A549 (cell line): ENCODE measurements around the gene RAB32.

ENCODE experiments used
- CBX8 ChIP-seq: fragments of 200-600 bp; sonication (generic); IDR thresholded peaks from 2 replicates; pipeline ENCODE4 v1.6.1; 2016
- ESRRA ChIP-seq: fragments of 150-350 bp; IDR thresholded peaks from 2 replicates; pipeline ENCODE4 v1.6.1; 2014; ENCODE audit warnings: mild to moderate bottlenecking, low read length, borderline replicate concordance
- PHF8 ChIP-seq: fragments of 200-600 bp; sonication (generic); IDR thresholded peaks from 2 replicates; pipeline ENCODE4 v1.6.1; 2016; ENCODE audit warnings: low read depth, mild to moderate bottlenecking, antibody characterized with exemption, moderate library complexity, borderline replicate concordance
- POLR2A ChIP-seq: IDR thresholded peaks from 2 replicates; pipeline ENCODE4 v1.6.1; 2012; ENCODE audit warnings: mild to moderate bottlenecking, low read length
- POLR2AphosphoS2 ChIP-seq: conservative IDR thresholded peaks from 2 replicates; pipeline ENCODE4 v1.6.1; 2012; ENCODE audit warnings: low read length, improper control_type of control experiment, inconsistent platforms
- TF ChIP-seq, protein P1 (sequence below): fragments of 200-600 bp; sonication (generic); IDR thresholded peaks from 2 replicates; pipeline ENCODE4 v1.6.1; 2016; ENCODE audit warnings: antibody characterized with exemption, mild to moderate bottlenecking, moderate library complexity
- TF ChIP-seq, protein P2 (sequence below): fragments of >200 bp; sonication (Bioruptor Twin); formaldehyde crosslinking; IDR thresholded peaks from 3 replicates; pipeline ENCODE4 v1.5.1; 2016

DNA sequence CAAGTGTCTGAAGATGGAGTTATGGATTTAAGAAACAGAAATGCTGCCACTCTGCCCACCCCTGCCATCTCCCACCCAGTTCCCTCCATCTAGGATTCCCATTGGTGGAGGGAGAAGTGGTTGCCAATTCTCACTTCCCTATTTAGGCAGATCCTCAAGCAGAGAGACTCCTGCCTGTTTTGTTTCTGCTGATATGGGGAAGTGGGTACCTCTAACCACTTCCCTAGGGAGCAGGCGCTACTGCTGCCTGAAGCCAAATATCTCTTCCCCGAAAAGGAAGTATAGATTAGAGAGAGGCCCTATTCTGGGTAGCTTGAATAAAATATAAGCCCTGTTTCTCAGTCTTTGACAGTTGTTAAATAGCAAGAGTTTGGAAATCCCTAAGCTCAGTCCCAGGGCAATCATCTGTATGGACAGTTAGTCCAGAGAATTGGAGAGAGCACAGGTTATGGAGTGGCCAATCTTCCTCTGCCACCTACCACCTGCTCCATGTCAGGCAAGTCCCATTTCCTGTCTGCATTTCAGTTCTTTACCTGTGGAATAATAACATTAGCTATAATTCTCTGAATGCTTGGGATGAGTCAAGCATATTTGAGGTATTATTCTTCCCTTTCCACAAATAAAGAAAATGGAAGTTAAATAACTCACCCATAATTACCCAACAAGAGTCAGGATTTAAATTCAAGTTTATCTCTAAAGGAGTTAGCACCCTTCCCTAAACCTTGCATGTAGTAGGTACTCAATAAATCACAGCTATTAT is 52.5 kb downstream of the RAB32 start:
- TF ChIP-seq, protein P1, sequence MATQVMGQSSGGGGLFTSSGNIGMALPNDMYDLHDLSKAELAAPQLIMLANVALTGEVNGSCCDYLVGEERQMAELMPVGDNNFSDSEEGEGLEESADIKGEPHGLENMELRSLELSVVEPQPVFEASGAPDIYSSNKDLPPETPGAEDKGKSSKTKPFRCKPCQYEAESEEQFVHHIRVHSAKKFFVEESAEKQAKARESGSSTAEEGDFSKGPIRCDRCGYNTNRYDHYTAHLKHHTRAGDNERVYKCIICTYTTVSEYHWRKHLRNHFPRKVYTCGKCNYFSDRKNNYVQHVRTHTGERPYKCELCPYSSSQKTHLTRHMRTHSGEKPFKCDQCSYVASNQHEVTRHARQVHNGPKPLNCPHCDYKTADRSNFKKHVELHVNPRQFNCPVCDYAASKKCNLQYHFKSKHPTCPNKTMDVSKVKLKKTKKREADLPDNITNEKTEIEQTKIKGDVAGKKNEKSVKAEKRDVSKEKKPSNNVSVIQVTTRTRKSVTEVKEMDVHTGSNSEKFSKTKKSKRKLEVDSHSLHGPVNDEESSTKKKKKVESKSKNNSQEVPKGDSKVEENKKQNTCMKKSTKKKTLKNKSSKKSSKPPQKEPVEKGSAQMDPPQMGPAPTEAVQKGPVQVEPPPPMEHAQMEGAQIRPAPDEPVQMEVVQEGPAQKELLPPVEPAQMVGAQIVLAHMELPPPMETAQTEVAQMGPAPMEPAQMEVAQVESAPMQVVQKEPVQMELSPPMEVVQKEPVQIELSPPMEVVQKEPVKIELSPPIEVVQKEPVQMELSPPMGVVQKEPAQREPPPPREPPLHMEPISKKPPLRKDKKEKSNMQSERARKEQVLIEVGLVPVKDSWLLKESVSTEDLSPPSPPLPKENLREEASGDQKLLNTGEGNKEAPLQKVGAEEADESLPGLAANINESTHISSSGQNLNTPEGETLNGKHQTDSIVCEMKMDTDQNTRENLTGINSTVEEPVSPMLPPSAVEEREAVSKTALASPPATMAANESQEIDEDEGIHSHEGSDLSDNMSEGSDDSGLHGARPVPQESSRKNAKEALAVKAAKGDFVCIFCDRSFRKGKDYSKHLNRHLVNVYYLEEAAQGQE, result no peak
- TF ChIP-seq ESRRA, result no peak
- no peak for TF ChIP-seq CBX8
- TF ChIP-seq, protein P2, sequence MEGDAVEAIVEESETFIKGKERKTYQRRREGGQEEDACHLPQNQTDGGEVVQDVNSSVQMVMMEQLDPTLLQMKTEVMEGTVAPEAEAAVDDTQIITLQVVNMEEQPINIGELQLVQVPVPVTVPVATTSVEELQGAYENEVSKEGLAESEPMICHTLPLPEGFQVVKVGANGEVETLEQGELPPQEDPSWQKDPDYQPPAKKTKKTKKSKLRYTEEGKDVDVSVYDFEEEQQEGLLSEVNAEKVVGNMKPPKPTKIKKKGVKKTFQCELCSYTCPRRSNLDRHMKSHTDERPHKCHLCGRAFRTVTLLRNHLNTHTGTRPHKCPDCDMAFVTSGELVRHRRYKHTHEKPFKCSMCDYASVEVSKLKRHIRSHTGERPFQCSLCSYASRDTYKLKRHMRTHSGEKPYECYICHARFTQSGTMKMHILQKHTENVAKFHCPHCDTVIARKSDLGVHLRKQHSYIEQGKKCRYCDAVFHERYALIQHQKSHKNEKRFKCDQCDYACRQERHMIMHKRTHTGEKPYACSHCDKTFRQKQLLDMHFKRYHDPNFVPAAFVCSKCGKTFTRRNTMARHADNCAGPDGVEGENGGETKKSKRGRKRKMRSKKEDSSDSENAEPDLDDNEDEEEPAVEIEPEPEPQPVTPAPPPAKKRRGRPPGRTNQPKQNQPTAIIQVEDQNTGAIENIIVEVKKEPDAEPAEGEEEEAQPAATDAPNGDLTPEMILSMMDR, result no peak
- no peak for TF ChIP-seq POLR2A
- TF ChIP-seq POLR2AphosphoS2, result no peak
- TF ChIP-seq PHF8, result no peak
